ENCODE measurements around the gene HTR3E. TPM values are rescaled to one million over a fixed set of nuclear protein-coding genes. Genes with fewer than 3 reads are reported as not detected.

Gene HTR3E
- total and polyA plus RNA-seq, 12 donors, result not detected

DNA sequence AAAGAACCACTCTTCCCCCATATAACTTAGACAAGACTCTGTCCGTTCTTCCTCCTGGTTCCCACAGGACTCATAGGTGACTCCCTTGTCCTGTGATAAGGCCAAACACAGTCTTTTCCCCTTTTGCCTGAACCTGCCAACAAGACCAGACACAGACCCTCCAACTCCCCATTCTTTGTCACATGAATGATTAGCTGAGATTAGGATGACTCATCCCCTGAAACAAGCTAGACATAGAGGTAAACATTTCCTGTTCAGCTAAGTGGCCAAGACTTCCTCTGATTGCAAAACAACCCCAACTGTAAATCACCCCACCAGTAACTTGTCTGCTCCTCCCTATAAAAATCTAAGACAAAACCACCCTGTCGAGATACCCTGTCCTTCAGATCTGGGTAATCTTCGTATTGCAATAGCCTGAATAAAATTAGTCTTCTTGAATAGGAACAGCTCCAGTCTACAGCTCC lies 11.4 kb upstream of the HTR3E start:
- H3K36me3 ChIP-seq, result no peaks in the 10 kb centered on the region
- H3K27me3 ChIP-seq, result no peaks in the 10 kb centered on the region
- TF ChIP-seq, protein P1, sequence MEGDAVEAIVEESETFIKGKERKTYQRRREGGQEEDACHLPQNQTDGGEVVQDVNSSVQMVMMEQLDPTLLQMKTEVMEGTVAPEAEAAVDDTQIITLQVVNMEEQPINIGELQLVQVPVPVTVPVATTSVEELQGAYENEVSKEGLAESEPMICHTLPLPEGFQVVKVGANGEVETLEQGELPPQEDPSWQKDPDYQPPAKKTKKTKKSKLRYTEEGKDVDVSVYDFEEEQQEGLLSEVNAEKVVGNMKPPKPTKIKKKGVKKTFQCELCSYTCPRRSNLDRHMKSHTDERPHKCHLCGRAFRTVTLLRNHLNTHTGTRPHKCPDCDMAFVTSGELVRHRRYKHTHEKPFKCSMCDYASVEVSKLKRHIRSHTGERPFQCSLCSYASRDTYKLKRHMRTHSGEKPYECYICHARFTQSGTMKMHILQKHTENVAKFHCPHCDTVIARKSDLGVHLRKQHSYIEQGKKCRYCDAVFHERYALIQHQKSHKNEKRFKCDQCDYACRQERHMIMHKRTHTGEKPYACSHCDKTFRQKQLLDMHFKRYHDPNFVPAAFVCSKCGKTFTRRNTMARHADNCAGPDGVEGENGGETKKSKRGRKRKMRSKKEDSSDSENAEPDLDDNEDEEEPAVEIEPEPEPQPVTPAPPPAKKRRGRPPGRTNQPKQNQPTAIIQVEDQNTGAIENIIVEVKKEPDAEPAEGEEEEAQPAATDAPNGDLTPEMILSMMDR (IDR thresholded peaks at IDR 0.05), result no peak
- WGBS, 2 donors, result 54 to 58% methylated on average over 3 of the region's 3 CpGs
- no peaks in the 10 kb centered on the region for H3K4me1 ChIP-seq
- intact Hi-C loops (cut with DNase I), result no loop called here
- H3K4me3 ChIP-seq, result no peak overlapping the region
- DNase-seq (no peak), ATAC-seq (no peak)
- peaks cover 0 to 19% (median 0%) of the 10 kb centered on the region in 11 donors for H3K9me3 ChIP-seq
- no peak overlapping the region for H3K27ac ChIP-seq

DNA sequence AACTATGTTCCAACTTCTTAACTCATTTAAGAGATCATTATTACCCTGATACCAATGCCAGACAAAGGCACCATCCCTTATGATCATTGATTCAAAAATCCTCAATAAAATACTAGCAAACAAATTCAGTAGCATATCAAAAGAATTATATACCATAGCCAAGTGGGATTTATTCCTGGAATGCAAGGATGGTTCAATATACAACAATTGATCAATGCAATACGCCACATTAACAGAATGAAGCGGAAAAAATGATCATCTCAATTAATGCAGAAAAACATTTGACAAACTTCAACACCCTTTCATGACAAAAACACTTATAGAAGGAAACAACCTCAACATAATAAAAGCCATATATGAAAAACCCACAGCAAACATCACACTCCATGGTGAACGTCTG lies 4.7 kb upstream of the HTR3E start:
- intact Hi-C loops (cut with DNase I), result no loop called here
- no peak for ATAC-seq
- peaks cover 0 to 35% (median 13%) of the 10 kb centered on the region in 11 donors for H3K9me3 ChIP-seq
- no peaks in the 10 kb centered on the region for H3K36me3 ChIP-seq
- DNase-seq, result no peak
- H3K27me3 ChIP-seq, result no peaks in the 10 kb centered on the region
- no peak overlapping the region for H3K4me3 ChIP-seq
- H3K4me1 ChIP-seq, result no peaks in the 10 kb centered on the region
- WGBS, 2 donors, result 92 to 95% methylated on average over 3 of the region's 3 CpGs
- no peak overlapping the region for H3K27ac ChIP-seq
- TF ChIP-seq, protein P1 (IDR thresholded peaks at IDR 0.05), result no peak

DNA sequence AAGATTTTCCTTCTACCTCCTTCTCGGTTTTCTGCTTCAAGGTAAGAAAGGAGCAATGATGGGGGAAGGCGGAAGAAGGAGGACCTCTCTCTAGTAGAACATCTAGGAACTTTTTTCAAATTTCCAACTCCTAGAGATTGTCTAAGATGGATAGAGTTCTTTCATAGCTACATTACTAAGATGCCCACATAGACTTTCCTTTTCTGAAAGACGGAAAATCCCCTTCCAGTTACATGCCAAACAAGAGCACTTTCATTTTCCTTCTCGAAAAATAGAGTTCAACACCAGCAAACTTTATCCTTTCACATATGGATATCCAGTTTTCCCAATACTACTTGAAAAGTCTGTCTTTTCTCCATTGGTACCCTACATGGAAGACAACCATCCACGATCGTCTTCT lies 692 bp downstream of the HTR3E start:
- H3K9me3 ChIP-seq, result peaks cover 0 to 18% (median 6%) of the 10 kb centered on the region in 11 donors
- 86 to 88% methylated on average over 6 of the region's 6 CpGs for WGBS, 2 donors
- H3K27me3 ChIP-seq, result peaks cover 0 to 5% (median 0%) of the 10 kb centered on the region in 7 donors
- H3K4me3 ChIP-seq, result no peak overlapping the region
- H3K36me3 ChIP-seq, result no peaks in the 10 kb centered on the region
- DNase-seq (no peak), ATAC-seq (no peak)
- no peaks in the 10 kb centered on the region for H3K4me1 ChIP-seq
- TF ChIP-seq, protein P1 (IDR thresholded peaks at IDR 0.05), result no peak
- no peak overlapping the region for H3K27ac ChIP-seq
- intact Hi-C loops (cut with DNase I), result no loop called here

DNA sequence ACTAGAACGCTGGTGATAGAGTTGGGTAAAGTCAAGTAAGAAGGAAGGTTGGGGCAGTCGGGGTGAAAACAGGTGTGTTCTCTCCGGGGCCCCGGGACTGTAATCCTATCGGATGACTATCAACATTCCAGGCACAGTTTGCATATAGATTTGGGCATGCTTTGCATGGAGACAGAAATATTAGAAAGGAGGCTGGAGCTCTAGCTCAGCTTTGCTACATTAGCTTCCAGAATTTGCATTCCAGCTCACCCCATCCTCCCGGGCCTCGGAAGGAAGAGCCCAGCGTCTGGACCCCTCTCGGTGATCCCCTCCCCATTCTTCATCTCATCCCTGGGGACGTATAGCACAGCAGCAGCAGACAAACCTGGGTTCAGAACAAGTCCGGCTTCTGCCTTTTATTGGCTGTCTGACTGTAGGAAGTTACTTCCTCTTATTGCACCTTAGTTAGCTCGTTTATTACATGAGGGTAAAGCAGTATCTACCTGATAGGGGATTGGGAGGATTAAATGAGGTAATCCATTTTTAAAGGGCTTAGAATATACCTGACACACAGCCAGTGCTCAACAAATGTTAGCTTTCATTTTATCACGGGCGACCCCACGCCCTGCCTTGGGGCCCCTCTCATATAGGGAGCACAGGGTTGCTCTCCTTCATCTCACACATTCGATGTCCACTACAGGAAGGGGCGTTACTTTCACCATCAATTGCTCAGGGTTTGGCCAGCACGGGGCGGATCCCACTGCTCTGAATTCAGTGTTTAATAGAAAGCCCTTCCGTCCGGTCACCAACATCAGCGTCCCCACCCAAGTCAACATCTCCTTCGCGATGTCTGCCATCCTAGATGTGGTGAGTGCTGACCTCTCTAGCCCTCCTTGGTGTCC lies 3.2 kb downstream of the HTR3E start:
- no peaks in the 10 kb centered on the region for H3K36me3 ChIP-seq
- peaks cover 0 to 3% (median 0%) of the 10 kb centered on the region in 11 donors for H3K9me3 ChIP-seq
- DNase-seq (no peak), ATAC-seq (no peak)
- intact Hi-C loops (cut with DNase I), result no loop called here
- TF ChIP-seq, protein P1 (IDR thresholded peaks at IDR 0.05), result no peak
- peaks cover 0 to 5% (median 0%) of the 10 kb centered on the region in 7 donors for H3K27me3 ChIP-seq
- H3K4me3 ChIP-seq, result no peak overlapping the region
- WGBS, 2 donors, result 70 to 71% methylated on average over 24 of the region's 24 CpGs
- no peak overlapping the region for H3K27ac ChIP-seq
- no peaks in the 10 kb centered on the region for H3K4me1 ChIP-seq
